Right cardiac atrium (tissue), 5 donors: ENCODE results near the gene SAP130. TPM values are rescaled to one million over a fixed set of nuclear protein-coding genes. Genes with fewer than 3 reads are reported as not detected.

Experiments
- ATAC-seq, 2 donors: fragments of 200-7000 bp; cut with Tn5 transposase; one replicate each; pipeline versions ENCODE4 v1.8.0 to v1.9.1; 2020; ENCODE audit warnings: moderate library complexity in 2 of 2, mild to moderate bottlenecking in 1 of 2
- DNase-seq, 3 donors: peaks; one replicate each; pipeline ENCODE4 v3.0.0-alpha.2; 2020
- H3K27ac ChIP-seq: one replicate; pipeline ENCODE4 v1.5.1; 2013; ENCODE audit warnings: mild to moderate bottlenecking, low read length, control low read depth, moderate library complexity
- H3K27me3 ChIP-seq: one replicate; pipeline ENCODE4 v1.6.1; 2013; ENCODE audit not compliant: control insufficient read depth, insufficient read depth
- H3K4me1 ChIP-seq: one replicate; pipeline ENCODE4 v1.6.1; 2013; ENCODE audit warnings: low read length; ENCODE audit not compliant: control insufficient read depth, insufficient read depth
- H3K4me3 ChIP-seq: one replicate; pipeline ENCODE4 v1.5.1; 2013; ENCODE audit warnings: low read length, control low read depth
- H3K9me3 ChIP-seq: one replicate; pipeline ENCODE4 v1.6.1; 2013; ENCODE audit warnings: low read length; ENCODE audit not compliant: control insufficient read depth
- WGBS: extraction: QIAGEN DNeasy Blood & Tissue Kit; methylation state at CpG from one replicate; pipeline ENCODE4 v1.1.7; 2013; 5-methylcytosine and 5-hydroxymethylcytosine counted together
- intact Hi-C, 4 donors: fragments of 100-400 bp; cut with DNase I; formaldehyde crosslinking; loops; one replicate each; pipeline versions ENCODE4 v1.11.0 to v1.14.0; 2022 to 2023
- polyA plus RNA-seq: library from polyadenylated mRNA; stranded (reverse); fragments of 200-250 nt; gene quantifications from one replicate; pipeline ENCODE4 v1.2.3, GENCODE V29; 2013
- total RNA-seq, 4 donors: library from RNA; stranded (reverse); fragmentation: NEBNext Ultra II Directional; extraction: Animal tissue kit (Norgen Biotek cat#: 25700); gene quantifications; one replicate each; pipeline ENCODE4 v1.2.1, GENCODE V29; 2021
- donor health status: healthy with polysubstance abuse.
- donor health status: DM: no; HTN: yes; CAD: no.
- donor health status: DM: no; HTN: no; CAD: no.
- donor health status: DM: no; HTN: yes; CAD: no; lungs with severe emphysema.
- donor health status: DM: yes; HTN: yes; CAD: no.

SAP130 gene
- total and polyA plus RNA-seq, 5 donors: 5.7 to 15.0 (median 12.5) TPM

DNA sequence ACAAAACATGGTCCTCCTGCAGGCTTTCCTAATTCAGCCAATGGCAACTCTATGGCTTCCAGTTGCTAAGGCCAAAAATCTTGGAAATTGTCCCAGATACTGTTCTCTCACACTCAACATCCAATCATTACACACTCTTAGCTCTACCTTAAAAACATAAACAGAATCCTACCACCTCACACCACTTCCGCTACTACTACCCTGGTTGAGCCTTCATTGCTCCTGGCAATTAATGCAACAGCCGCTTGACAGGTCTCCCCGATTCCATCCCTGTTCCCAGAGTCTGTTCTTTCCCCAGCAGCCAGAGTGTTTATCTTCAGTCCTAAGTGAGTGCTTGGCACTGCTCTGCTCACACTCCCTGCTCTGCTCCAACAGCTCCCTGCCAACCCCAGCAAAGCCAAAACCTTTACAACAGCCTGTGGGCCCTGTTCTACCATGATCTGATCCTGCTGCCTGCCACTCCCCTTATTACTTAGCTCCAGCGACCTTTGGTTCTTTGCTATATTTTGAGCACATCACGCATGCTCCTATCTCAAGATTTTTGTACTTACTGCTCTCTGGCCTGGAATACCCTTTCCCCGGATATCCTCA lies 74.6 kb downstream of the SAP130 start:
- WGBS: 32% methylated on average over 6 of the region's 6 CpGs
- peak; percentile 68 to 88 (median 83) for DNase-seq
- Histone ChIP-seq H3K9me3 (no peaks in the 10 kb centered on the region), H3K27me3 (no peaks in the 10 kb centered on the region), H3K27ac (peak overlapping the region; percentile 26), H3K4me3 (no peak overlapping the region), H3K4me1 (peaks cover 1% of the 10 kb centered on the region)
- ATAC-seq: peak; percentile 97 to 98
- intact Hi-C loops: no loop called here

GRCh38 chr2:127951026-127951425 lies 76.8 kb downstream of the SAP130 start:
- 93% methylated on average over 4 of the region's 4 CpGs for WGBS

GRCh38 chr2:127950264-127950663 lies 77.6 kb downstream of the SAP130 start:
- no peaks in the 10 kb centered on the region for H3K27me3 ChIP-seq
- no peaks in the 10 kb centered on the region for H3K9me3 ChIP-seq
- H3K4me3 ChIP-seq: no peak overlapping the region
- intact Hi-C loops: no loop called here
- no peak for ATAC-seq
- peaks cover 1% of the 10 kb centered on the region for H3K4me1 ChIP-seq
- H3K27ac ChIP-seq: no peak overlapping the region
- WGBS: 76% methylated on average over 2 of the region's 2 CpGs
- DNase-seq: no peak

More at GRCh38 chr2:127951026-127951425, 76.8 kb downstream of the SAP130 start:
- Histone ChIP-seq H3K9me3 (no peaks in the 10 kb centered on the region), H3K27me3 (no peaks in the 10 kb centered on the region), H3K4me3 (no peak overlapping the region), H3K27ac (no peak overlapping the region), H3K4me1 (peaks cover 1% of the 10 kb centered on the region)
- ATAC-seq: no peak
- no peak for DNase-seq
- intact Hi-C loops: no loop called here

DNA sequence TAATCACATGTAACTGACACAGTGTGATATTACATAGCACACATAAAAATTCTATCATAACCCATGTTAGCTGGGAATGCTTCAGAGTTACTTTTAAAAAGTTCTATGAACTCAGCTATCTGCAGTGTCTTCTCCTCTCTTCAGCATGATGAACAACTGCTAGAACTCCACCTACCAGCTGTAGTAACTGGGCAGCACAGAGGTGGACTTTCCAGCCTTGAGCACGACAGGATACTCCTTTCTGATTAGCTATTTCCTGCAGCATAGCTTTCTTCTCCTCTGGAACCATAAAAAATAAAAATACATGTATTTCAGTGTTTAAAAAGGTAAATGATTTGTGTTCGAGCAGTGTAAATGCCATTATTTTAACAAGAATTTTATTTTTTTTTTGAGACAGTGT lies 82.6 kb downstream of the SAP130 start:
- Histone ChIP-seq H3K4me1 (no peaks in the 10 kb centered on the region), H3K27me3 (no peaks in the 10 kb centered on the region), H3K4me3 (no peak overlapping the region), H3K27ac (no peak overlapping the region), H3K9me3 (no peaks in the 10 kb centered on the region)
- intact Hi-C loops: loop anchor here in 1 of 4 donors (10.0 kb wide), 1 partner anchor 350 kb away; no protein-coding TSS in a partner anchor
- ATAC-seq: no peak
- DNase-seq: no peak
- WGBS: 78% methylated on average over 2 of the region's 2 CpGs

- H3K27me3 ChIP-seq: no peaks in the 10 kb centered on the region
- no peak for DNase-seq
- H3K4me3 ChIP-seq: no peak overlapping the region
- no peak overlapping the region for H3K27ac ChIP-seq
- H3K9me3 ChIP-seq: no peaks in the 10 kb centered on the region
- no peak for ATAC-seq
- no peaks in the 10 kb centered on the region for H3K4me1 ChIP-seq
- intact Hi-C loops: loop anchor here in 1 of 4 donors (10.0 kb wide), 1 partner anchor 348 kb away; no protein-coding TSS in a partner anchor
- 91% methylated on average over 2 of the region's 2 CpGs for WGBS
These were observed 84.7 kb downstream of the SAP130 start for GRCh38 chr2:127943186-127943585.

GRCh38 chr2:127942002-127942401 lies 85.9 kb downstream of the SAP130 start:
- 91% methylated on average over 6 of the region's 6 CpGs for WGBS
- Histone ChIP-seq H3K27me3 (no peaks in the 10 kb centered on the region), H3K4me3 (no peak overlapping the region), H3K27ac (no peak overlapping the region), H3K9me3 (no peaks in the 10 kb centered on the region), H3K4me1 (no peaks in the 10 kb centered on the region)
- DNase-seq: no peak
- no peak for ATAC-seq
- intact Hi-C loops: loop anchor here in 1 of 4 donors (10.0 kb wide), 1 partner anchor 347 kb away; no protein-coding TSS in a partner anchor

GRCh38 chr2:127941461-127941860 lies 86.4 kb downstream of the SAP130 start:
- WGBS: 85% methylated on average over 9 of the region's 9 CpGs
- H3K4me1 ChIP-seq: no peaks in the 10 kb centered on the region
- intact Hi-C loops: loop anchor here in 1 of 4 donors (10.0 kb wide), 1 partner anchor 347 kb away; no protein-coding TSS in a partner anchor

DNA sequence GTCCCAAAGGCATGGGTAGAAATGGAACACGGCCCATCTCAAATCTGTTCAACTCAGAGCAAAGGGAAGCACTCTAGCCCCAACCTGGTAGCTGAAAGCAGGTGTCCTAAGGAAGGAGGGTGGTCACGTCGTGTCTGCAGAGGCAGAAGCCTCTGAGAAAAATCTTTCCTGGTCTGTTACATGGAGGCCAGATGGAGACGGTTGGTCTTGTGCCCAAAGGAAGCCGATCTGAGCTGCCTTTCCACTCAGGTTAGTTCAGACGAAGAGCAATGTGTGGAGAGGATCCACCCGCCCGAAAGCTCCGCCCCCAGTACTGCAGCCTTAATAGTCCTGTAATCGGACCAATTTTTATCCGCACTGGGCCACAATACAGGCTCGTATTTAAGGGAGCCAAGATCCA lies 87.2 kb downstream of the SAP130 start:
- no peaks in the 10 kb centered on the region for H3K9me3 ChIP-seq
- no peak overlapping the region for H3K4me3 ChIP-seq
- WGBS: 84% methylated on average over 12 of the region's 12 CpGs
- no peaks in the 10 kb centered on the region for H3K4me1 ChIP-seq
- H3K27me3 ChIP-seq: no peaks in the 10 kb centered on the region
- no peak overlapping the region for H3K27ac ChIP-seq
- ATAC-seq (no peak), DNase-seq (no peak)
- intact Hi-C loops: loop anchor here in 1 of 4 donors (10.0 kb wide), 1 partner anchor 346 kb away; no protein-coding TSS in a partner anchor

More at GRCh38 chr2:127941461-127941860, 86.4 kb downstream of the SAP130 start:
- Histone ChIP-seq H3K27ac (no peak overlapping the region), H3K9me3 (no peaks in the 10 kb centered on the region), H3K4me3 (no peak overlapping the region), H3K27me3 (no peaks in the 10 kb centered on the region)
- ATAC-seq (no peak), DNase-seq (no peak)

GRCh38 chr2:127935337-127935736 lies 92.5 kb downstream of the SAP130 start:
- WGBS: 87% methylated on average over 6 of the region's 6 CpGs
- H3K27ac ChIP-seq: no peak overlapping the region
- no peak for ATAC-seq
- intact Hi-C loops: no loop called here
- DNase-seq: no peak
- H3K9me3 ChIP-seq: no peaks in the 10 kb centered on the region
- H3K4me1 ChIP-seq: no peaks in the 10 kb centered on the region
- no peaks in the 10 kb centered on the region for H3K27me3 ChIP-seq
- H3K4me3 ChIP-seq: no peak overlapping the region

GRCh38 chr2:127932199-127932876 lies 95.5 kb downstream of the SAP130 start:
- no peak for ATAC-seq
- Histone ChIP-seq H3K4me1 (no peaks in the 10 kb centered on the region), H3K9me3 (no peaks in the 10 kb centered on the region), H3K4me3 (no peak overlapping the region), H3K27ac (no peak overlapping the region), H3K27me3 (no peaks in the 10 kb centered on the region)
- DNase-seq: no peak
- WGBS: 78% methylated on average over 7 of the region's 7 CpGs
- intact Hi-C loops: no loop called here

- DNase-seq (no peak), ATAC-seq (no peak)
- Histone ChIP-seq H3K27ac (no peak overlapping the region), H3K27me3 (no peaks in the 10 kb centered on the region), H3K9me3 (no peaks in the 10 kb centered on the region), H3K4me1 (no peaks in the 10 kb centered on the region), H3K4me3 (no peak overlapping the region)
- intact Hi-C loops: no loop called here
- WGBS: 90% methylated on average over 1 of the region's 1 CpG
These were observed 98.4 kb downstream of the SAP130 start for GRCh38 chr2:127929449-127929848.
